Mesenchymal stem cell (in vitro differentiated cells and primary cell): Measurements from ENCODE around the gene ADD3.
A peak's percentile ranks its signal among the peaks of the same experiment; 100 is the strongest.

Source experiments
- DNase-seq: peaks from one replicate; pipeline ENCODE4 v3.0.0-alpha.2; 2013
- H2AFZ ChIP-seq: one replicate; pipeline ENCODE4 v1.6.1; 2013; ENCODE audit warnings: low read depth, mild to moderate bottlenecking, control low read depth, inconsistent platforms, low read length, moderate library complexity
- H2AK5ac ChIP-seq: 2 replicates; pipeline ENCODE4 v1.6.1; 2013; ENCODE audit warnings: low read length, moderate library complexity, mild to moderate bottlenecking, inconsistent platforms; ENCODE audit not compliant: severe bottlenecking
- H2BK120ac ChIP-seq: one replicate; pipeline ENCODE4 v1.6.1; 2013; ENCODE audit warnings: low read depth, mild to moderate bottlenecking, inconsistent platforms, low read length, moderate library complexity
- H2BK12ac ChIP-seq, 2 experiments: one replicate each; pipeline ENCODE4 v1.6.1; 2013; ENCODE audit warnings: inconsistent platforms in 2 of 2, low read length in 2 of 2, mild to moderate bottlenecking in 2 of 2, moderate library complexity in 2 of 2, control low read depth in 1 of 2
- H2BK15ac ChIP-seq: one replicate; pipeline ENCODE4 v1.6.1; 2013; ENCODE audit warnings: mild to moderate bottlenecking, low read depth, inconsistent platforms; ENCODE audit not compliant: poor library complexity, severe bottlenecking
- H2BK5ac ChIP-seq: 2 replicates; pipeline ENCODE4 v1.6.1; 2013; ENCODE audit warnings: low read depth, mild to moderate bottlenecking, low read length, control low read depth, inconsistent platforms; ENCODE audit not compliant: poor library complexity, severe bottlenecking
- H3K14ac ChIP-seq, 2 experiments: one replicate each; pipeline ENCODE4 v1.6.1; 2013; ENCODE audit warnings: inconsistent platforms in 2 of 2, low read length in 2 of 2, control low read depth in 1 of 2, mild to moderate bottlenecking in 1 of 2, moderate library complexity in 1 of 2
- H3K18ac ChIP-seq, 2 experiments: one replicate each; pipeline ENCODE4 v1.6.1; 2013; ENCODE audit warnings: inconsistent platforms in 2 of 2, low read length in 2 of 2, control low read depth in 1 of 2, low read depth in 1 of 2, mild to moderate bottlenecking in 1 of 2
- H3K23ac ChIP-seq, 2 experiments: one replicate each; pipeline ENCODE4 v1.6.1; 2013; ENCODE audit warnings: inconsistent platforms in 2 of 2, low read length in 2 of 2, mild to moderate bottlenecking in 2 of 2, moderate library complexity in 2 of 2, control low read depth in 1 of 2
- H3K27ac ChIP-seq: 2 replicates; pipeline ENCODE4 v1.5.1; 2013; ENCODE audit warnings: mild to moderate bottlenecking, moderate library complexity, low read length, control low read depth, inconsistent platforms; ENCODE audit not compliant: poor library complexity, severe bottlenecking
- H3K27me3 ChIP-seq, 2 experiments: 2 replicates each; pipeline versions ENCODE4 v1.6.1 to v1.7.0; 2013; ENCODE audit warnings: low read length in 2 of 2, mild to moderate bottlenecking in 2 of 2, moderate library complexity in 2 of 2, control low read depth in 1 of 2, inconsistent platforms in 1 of 2; ENCODE audit not compliant: control insufficient read depth in 1 of 2, insufficient read depth in 1 of 2
- H3K36me3 ChIP-seq, 2 experiments: 2 replicates each; pipeline versions ENCODE4 v1.6.1 to v1.7.0; 2013; ENCODE audit warnings: low read length in 2 of 2, control low read depth in 1 of 2, inconsistent platforms in 1 of 2, low read depth in 1 of 2, mild to moderate bottlenecking in 1 of 2; ENCODE audit not compliant: insufficient read depth in 2 of 2, control insufficient read depth in 1 of 2
- H3K4ac ChIP-seq, 2 experiments: one replicate each; pipeline ENCODE4 v1.6.1; 2013; ENCODE audit warnings: inconsistent platforms in 2 of 2, low read length in 2 of 2, mild to moderate bottlenecking in 2 of 2, moderate library complexity in 2 of 2, control low read depth in 1 of 2, low read depth in 1 of 2
- H3K4me1 ChIP-seq: 2 replicates; pipeline ENCODE4 v1.6.1; 2013; ENCODE audit warnings: low read depth, low read length, control low read depth; ENCODE audit not compliant: control insufficient read depth, insufficient read depth
- H3K4me2 ChIP-seq: 2 replicates; pipeline ENCODE4 v1.6.1; 2013; ENCODE audit warnings: low read length, mild to moderate bottlenecking, inconsistent platforms; ENCODE audit not compliant: poor library complexity, severe bottlenecking
- H3K4me3 ChIP-seq, 2 experiments: 2 replicates each; pipeline versions ENCODE4 v1.5.1 to v1.7.0; 2013; ENCODE audit warnings: low read length in 2 of 2, mild to moderate bottlenecking in 2 of 2, control low read depth in 1 of 2, low read depth in 1 of 2; ENCODE audit not compliant: insufficient read depth in 1 of 2
- H3K79me1 ChIP-seq: replicated peaks from 2 replicates; pipeline ENCODE4 v1.6.1; 2013; ENCODE audit warnings: mild to moderate bottlenecking, control low read depth, low read length, inconsistent platforms; ENCODE audit not compliant: poor library complexity, severe bottlenecking
- H3K9ac ChIP-seq: 2 replicates; pipeline ENCODE4 v1.7.0; 2013; ENCODE audit warnings: mild to moderate bottlenecking, low read length, moderate library complexity
- H3K9me3 ChIP-seq: 2 replicates; pipeline ENCODE4 v1.7.0; 2013; ENCODE audit warnings: mild to moderate bottlenecking, low read length; ENCODE audit not compliant: control insufficient read depth
- H4K8ac ChIP-seq: one replicate; pipeline ENCODE4 v1.6.1; 2013; ENCODE audit warnings: inconsistent platforms, mild to moderate bottlenecking, low read length, moderate library complexity
- H4K91ac ChIP-seq: one replicate; pipeline ENCODE4 v1.6.1; 2013; ENCODE audit warnings: mild to moderate bottlenecking, low read length, inconsistent platforms
- WGBS: methylation state at CpG from one replicate; pipeline ENCODE4 v1.1.7; 2013; ENCODE audit warnings: mixed read lengths; 5-methylcytosine and 5-hydroxymethylcytosine counted together

Gene ADD3

GRCh38 chr10:109969760-109970346 is 37.9 kb upstream of the ADD3 start:
- Histone ChIP-seq H4K8ac (no peak overlapping the region), H2AFZ (no peak overlapping the region)

GRCh38 chr10:109971634-109972033 is 36.1 kb upstream of the ADD3 start:
- peaks cover 7% of the 10 kb centered on the region for H3K4me1 ChIP-seq
- DNase-seq, result no peak

More at GRCh38 chr10:109969760-109970346, 37.9 kb upstream of the ADD3 start:
- no peak overlapping the region for H3K9ac ChIP-seq
- H3K36me3 ChIP-seq, result no peaks in the 10 kb centered on the region
- H3K9me3 ChIP-seq, result no peaks in the 10 kb centered on the region
- H3K79me1 ChIP-seq, result no peaks in the 10 kb centered on the region
- peak overlapping the region; percentile 1 for H2BK15ac ChIP-seq
- H3K4me3 ChIP-seq, result peak overlapping the region in 1 of 2 experiments; percentile 3
- no peak for DNase-seq
- peak overlapping the region; percentile 47 for H4K91ac ChIP-seq
- H3K18ac ChIP-seq, result peak overlapping the region; percentile 42 to 98
- H3K14ac ChIP-seq, result no peak overlapping the region
- no peak overlapping the region for H2BK5ac ChIP-seq
- H3K27me3 ChIP-seq, result no peaks in the 10 kb centered on the region
- 81% methylated on average over 8 of the region's 8 CpGs for WGBS
- H3K23ac ChIP-seq, result no peak overlapping the region
- peak overlapping the region; percentile 79 to 91 for H2BK12ac ChIP-seq
- no peak overlapping the region for H3K4me2 ChIP-seq
- peak overlapping the region; percentile 42 for H2BK120ac ChIP-seq
- no peak overlapping the region for H2AK5ac ChIP-seq
- H3K4me1 ChIP-seq, result peaks cover 7% of the 10 kb centered on the region
- peak overlapping the region in 1 of 2 experiments; percentile 47 for H3K4ac ChIP-seq
- no peak overlapping the region for H3K27ac ChIP-seq

GRCh38 chr10:109972372-109973001 is 35.3 kb upstream of the ADD3 start:
- no peak overlapping the region for H2BK12ac ChIP-seq
- H3K27ac ChIP-seq, result no peak overlapping the region
- H3K4me1 ChIP-seq, result peaks cover 5% of the 10 kb centered on the region
- no peak overlapping the region for H2AFZ ChIP-seq
- no peaks in the 10 kb centered on the region for H3K9me3 ChIP-seq
- H2AK5ac ChIP-seq, result no peak overlapping the region
- no peak overlapping the region for H4K8ac ChIP-seq
- no peak overlapping the region for H4K91ac ChIP-seq
- no peaks in the 10 kb centered on the region for H3K27me3 ChIP-seq
- no peak overlapping the region for H2BK5ac ChIP-seq
- no peak for DNase-seq
- no peaks in the 10 kb centered on the region for H3K36me3 ChIP-seq
- H2BK120ac ChIP-seq, result no peak overlapping the region
- no peak overlapping the region for H3K4me2 ChIP-seq
- H2BK15ac ChIP-seq, result no peak overlapping the region
- no peak overlapping the region for H3K4me3 ChIP-seq
- 100% methylated on average over 1 of the region's 2 CpGs for WGBS
- H3K18ac ChIP-seq, result peak overlapping the region in 1 of 2 experiments; percentile 2
- no peak overlapping the region for H3K23ac ChIP-seq
- no peaks in the 10 kb centered on the region for H3K79me1 ChIP-seq
- no peak overlapping the region for H3K9ac ChIP-seq
- H3K14ac ChIP-seq, result no peak overlapping the region
- no peak overlapping the region for H3K4ac ChIP-seq

More at GRCh38 chr10:109971634-109972033, 36.1 kb upstream of the ADD3 start:
- Histone ChIP-seq H3K9me3 (no peaks in the 10 kb centered on the region), H2BK12ac (no peak overlapping the region), H2BK5ac (no peak overlapping the region), H3K4me2 (no peak overlapping the region), H2AK5ac (no peak overlapping the region), H3K18ac (no peak overlapping the region), H3K14ac (no peak overlapping the region), H3K27me3 (no peaks in the 10 kb centered on the region), H3K27ac (no peak overlapping the region), H3K36me3 (no peaks in the 10 kb centered on the region), H3K23ac (no peak overlapping the region), H3K4me3 (no peak overlapping the region), H2BK15ac (no peak overlapping the region), H2AFZ (no peak overlapping the region), H2BK120ac (no peak overlapping the region), H3K9ac (no peak overlapping the region), H4K8ac (no peak overlapping the region), H3K79me1 (no peaks in the 10 kb centered on the region), H3K4ac (no peak overlapping the region), H4K91ac (no peak overlapping the region)
- WGBS, result 98% methylated on average over 3 of the region's 3 CpGs

GRCh38 chr10:109973326-109973829 is 34.4 kb upstream of the ADD3 start:
- H3K4ac ChIP-seq, result no peak overlapping the region
- no peak overlapping the region for H2BK15ac ChIP-seq
- H3K14ac ChIP-seq, result no peak overlapping the region
- H2BK120ac ChIP-seq, result no peak overlapping the region
- H2AFZ ChIP-seq, result no peak overlapping the region
- H2AK5ac ChIP-seq, result no peak overlapping the region
- no peak overlapping the region for H2BK12ac ChIP-seq
- H4K8ac ChIP-seq, result no peak overlapping the region
- no peak overlapping the region for H3K9ac ChIP-seq
- no peak overlapping the region for H3K4me2 ChIP-seq
- H3K4me3 ChIP-seq, result no peak overlapping the region
- WGBS, result 100% methylated on average over 1 of the region's 3 CpGs
- no peak overlapping the region for H3K18ac ChIP-seq
- no peak overlapping the region for H3K23ac ChIP-seq
- no peaks in the 10 kb centered on the region for H3K79me1 ChIP-seq
- H3K9me3 ChIP-seq, result no peaks in the 10 kb centered on the region
- H3K27me3 ChIP-seq, result no peaks in the 10 kb centered on the region
- H2BK5ac ChIP-seq, result no peak overlapping the region
- H3K36me3 ChIP-seq, result no peaks in the 10 kb centered on the region
- DNase-seq, result no peak
- no peak overlapping the region for H3K27ac ChIP-seq
- no peak overlapping the region for H4K91ac ChIP-seq
- peaks cover 5% of the 10 kb centered on the region for H3K4me1 ChIP-seq
